Naive B cell (primary cell): ENCODE data around the gene ABLIM2. TPM values are rescaled to one million over a fixed set of nuclear protein-coding genes. Genes with fewer than 3 reads are reported as not detected.
A peak's percentile ranks its signal among the peaks of the same experiment; 100 is the strongest.

ENCODE experiments used
- ATAC-seq, 2 donors: fragments of 150-1000 bp; cut with Tn5 transposase; 2 replicates each; pipeline ENCODE4 v1.10.0; 2021; ENCODE audit warnings: low read depth in 2 of 2, mild to moderate bottlenecking in 2 of 2, moderate library complexity in 2 of 2
- DNase-seq: peaks from one replicate; pipeline ENCODE4 v3.0.0; 2022
- H3K27ac Mint-ChIP-seq, 6 donors: one replicate each; pipeline ENCODE4 v1.8.0; 2020 to 2022; ENCODE audit warnings: mild to moderate bottlenecking in 6 of 6, mixed read lengths in 6 of 6, moderate library complexity in 5 of 6, inconsistent platforms in 2 of 6
- H3K27me3 Mint-ChIP-seq, 3 donors: one replicate each; pipeline ENCODE4 v1.8.0; 2021 to 2022; ENCODE audit warnings: mixed read lengths in 3 of 3, mild to moderate bottlenecking in 1 of 3
- H3K36me3 Mint-ChIP-seq, 2 donors: one replicate each; pipeline ENCODE4 v1.8.0; 2020 to 2022; ENCODE audit warnings: mixed read lengths in 2 of 2, inconsistent platforms in 1 of 2, mild to moderate bottlenecking in 1 of 2
- H3K4me1 Mint-ChIP-seq, 3 donors: one replicate each; pipeline ENCODE4 v1.8.0; 2020 to 2022; ENCODE audit warnings: mixed read lengths in 3 of 3, inconsistent platforms in 1 of 3, mild to moderate bottlenecking in 1 of 3, moderate library complexity in 1 of 3
- H3K4me3 Mint-ChIP-seq, 8 donors: one replicate each; pipeline ENCODE4 v1.8.0; 2020 to 2022; ENCODE audit warnings: mild to moderate bottlenecking in 8 of 8, mixed read lengths in 8 of 8, moderate library complexity in 8 of 8, inconsistent platforms in 2 of 8
- H3K9me3 Mint-ChIP-seq, 7 donors: one replicate each; pipeline ENCODE4 v1.8.0; 2020 to 2022; ENCODE audit warnings: mixed read lengths in 7 of 7, mild to moderate bottlenecking in 5 of 7, inconsistent platforms in 2 of 7, moderate library complexity in 1 of 7
- polyA plus RNA-seq, 6 donors: library from polyadenylated mRNA; unstranded; fragments of 300-500 nt; fragmentation: Illumina TruSeq; gene quantifications; one replicate each; pipeline ENCODE4 v1.2.3, GENCODE V29; 2021; ENCODE audit warnings: low read depth in 6 of 6

ABLIM2 gene
- polyA plus RNA-seq, 6 donors from 2014 or later, result 0.52 to 3.4 (median 1.1) TPM

- no peak for ATAC-seq
- Mint-ChIP-seq H3K36me3 (no peaks in the 10 kb centered on the region), H3K9me3 (peaks cover 0 to 2% (median 0%) of the 10 kb centered on the region in 7 donors), H3K4me3 (no peak overlapping the region), H3K4me1 (no peaks in the 10 kb centered on the region), H3K27ac (no peak overlapping the region), H3K27me3 (peaks cover 0 to 8% (median 4%) of the 10 kb centered on the region in 3 donors)
- no peak for DNase-seq
Observed at GRCh38 chr4:8101213-8102075, 57.2 kb downstream of the ABLIM2 start.

DNA sequence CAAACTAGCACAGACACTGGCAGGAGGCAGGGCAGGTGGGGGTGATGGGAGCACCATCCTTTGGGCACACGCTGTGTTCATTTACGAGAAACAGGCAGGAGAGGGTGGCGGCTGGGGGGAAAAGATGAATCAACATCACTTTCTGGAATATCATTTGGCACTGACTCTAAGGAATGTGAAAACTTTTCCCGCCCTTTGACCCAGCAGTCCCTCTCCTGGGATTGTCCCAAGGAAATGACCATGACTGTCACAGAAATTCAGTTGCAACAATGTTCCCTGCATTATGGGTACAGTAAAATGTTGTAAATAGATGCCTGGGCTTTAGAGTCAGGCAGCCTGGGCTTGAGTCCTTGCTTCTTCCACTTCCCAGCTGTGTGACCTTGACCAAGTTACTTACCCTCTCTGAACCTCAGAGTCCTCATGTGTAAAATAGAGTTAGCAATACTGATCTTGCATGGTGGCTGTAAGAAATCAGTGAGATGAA lies 58.6 kb downstream of the ABLIM2 start:
- Mint-ChIP-seq H3K27me3 (peaks cover 0 to 4% (median 3%) of the 10 kb centered on the region in 3 donors), H3K4me1 (no peaks in the 10 kb centered on the region), H3K27ac (no peak overlapping the region), H3K9me3 (peaks cover under 1 to 9% (median 6%) of the 10 kb centered on the region in 7 donors), H3K4me3 (no peak overlapping the region), H3K36me3 (peaks cover 0 to 11% of the 10 kb centered on the region in 2 donors)
- no peak for ATAC-seq
- no peak for DNase-seq

DNA sequence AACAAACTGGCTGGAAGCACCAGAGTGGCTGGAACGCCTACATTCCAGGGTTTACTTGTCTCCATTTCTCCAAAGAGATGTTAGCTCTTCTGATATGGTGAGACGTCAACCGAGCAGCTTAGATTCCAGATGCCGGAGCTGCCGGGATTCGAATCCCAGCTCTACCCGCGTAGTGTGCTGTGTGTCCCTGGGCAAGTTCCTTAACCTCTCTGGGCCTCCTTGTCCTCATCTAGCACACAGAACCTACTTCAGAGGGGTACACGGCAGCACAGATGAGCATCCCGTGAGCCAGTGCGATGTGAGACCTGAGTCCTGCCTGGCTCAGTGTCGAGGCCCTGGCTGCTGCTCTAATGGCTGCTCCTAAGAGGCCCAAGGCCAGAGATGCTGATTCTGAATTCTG lies 60.1 kb downstream of the ABLIM2 start:
- ATAC-seq, result no peak
- no peak overlapping the region for H3K27ac Mint-ChIP-seq
- H3K36me3 Mint-ChIP-seq, result peaks cover 9 to 26% of the 10 kb centered on the region in 2 donors
- H3K27me3 Mint-ChIP-seq, result peaks cover 0 to 4% (median 0%) of the 10 kb centered on the region in 3 donors
- peaks cover 0 to 3% (median 0%) of the 10 kb centered on the region in 3 donors for H3K4me1 Mint-ChIP-seq
- peaks cover 12 to 24% (median 19%) of the 10 kb centered on the region in 7 donors for H3K9me3 Mint-ChIP-seq
- H3K4me3 Mint-ChIP-seq, result no peak overlapping the region
- no peak for DNase-seq

- H3K4me3 Mint-ChIP-seq, result no peak overlapping the region
Observed at GRCh38 chr4:8097721-8098345, 60.8 kb downstream of the ABLIM2 start.

DNA sequence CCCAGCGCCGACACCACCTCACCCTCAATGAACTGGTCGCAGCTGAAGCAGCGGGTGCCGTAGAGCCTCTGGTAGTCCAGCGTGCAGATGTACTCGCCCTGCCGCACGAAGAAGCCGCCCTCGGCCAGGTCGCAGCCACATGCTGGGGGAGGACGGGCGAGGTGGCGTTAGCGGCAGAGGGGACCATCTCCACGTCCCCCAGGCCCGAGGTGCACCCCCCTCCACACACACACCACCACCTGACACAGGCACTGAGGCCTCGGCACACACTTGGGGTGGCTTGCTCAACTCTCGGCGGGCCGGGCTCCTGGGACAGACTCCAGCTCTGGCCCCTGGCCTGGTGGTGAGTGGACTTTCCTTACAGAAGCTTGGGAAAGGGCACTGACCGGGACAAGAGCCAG lies 61.5 kb downstream of the ABLIM2 start:
- peaks cover 13 to 26% of the 10 kb centered on the region in 2 donors for H3K36me3 Mint-ChIP-seq
- DNase-seq, result no peak
- no peak overlapping the region for H3K27ac Mint-ChIP-seq
- H3K4me1 Mint-ChIP-seq, result peaks cover 0 to 3% (median 0%) of the 10 kb centered on the region in 3 donors
- H3K9me3 Mint-ChIP-seq, result peaks cover 12 to 30% (median 27%) of the 10 kb centered on the region in 7 donors
- H3K4me3 Mint-ChIP-seq, result no peak overlapping the region
- H3K27me3 Mint-ChIP-seq, result peaks cover 0 to 4% (median 0%) of the 10 kb centered on the region in 3 donors
- ATAC-seq, result no peak

More at GRCh38 chr4:8097721-8098345, 60.8 kb downstream of the ABLIM2 start:
- no peak overlapping the region for H3K27ac Mint-ChIP-seq
- peaks cover 0 to 4% (median 0%) of the 10 kb centered on the region in 3 donors for H3K27me3 Mint-ChIP-seq
- H3K36me3 Mint-ChIP-seq, result peaks cover 13 to 26% of the 10 kb centered on the region in 2 donors
- DNase-seq, result no peak
- H3K4me1 Mint-ChIP-seq, result peaks cover 0 to 3% (median 0%) of the 10 kb centered on the region in 3 donors
- ATAC-seq, result no peak
- H3K9me3 Mint-ChIP-seq, result peaks cover 12 to 29% (median 25%) of the 10 kb centered on the region in 7 donors

- no peak for DNase-seq
- H3K4me1 Mint-ChIP-seq, result peaks cover 0 to 3% (median 0%) of the 10 kb centered on the region in 3 donors
- peaks cover 12 to 31% (median 27%) of the 10 kb centered on the region in 7 donors for H3K9me3 Mint-ChIP-seq
- ATAC-seq, result no peak
- peaks cover 13 to 26% of the 10 kb centered on the region in 2 donors for H3K36me3 Mint-ChIP-seq
- peaks cover 0 to 4% (median 0%) of the 10 kb centered on the region in 3 donors for H3K27me3 Mint-ChIP-seq
- H3K4me3 Mint-ChIP-seq, result no peak overlapping the region
- H3K27ac Mint-ChIP-seq, result no peak overlapping the region
Observed at GRCh38 chr4:8096690-8097061, 61.9 kb downstream of the ABLIM2 start.

- ATAC-seq, result no peak
- Mint-ChIP-seq H3K27ac (peak overlapping the region in 2 of 6 donors; percentile 66 to 76), H3K27me3 (no peaks in the 10 kb centered on the region), H3K36me3 (peaks cover 13 to 26% of the 10 kb centered on the region in 2 donors), H3K4me3 (no peak overlapping the region), H3K4me1 (peaks cover 0 to 3% (median 0%) of the 10 kb centered on the region in 3 donors), H3K9me3 (peaks cover 12 to 31% (median 27%) of the 10 kb centered on the region in 7 donors)
- DNase-seq, result no peak
Observed at GRCh38 chr4:8095956-8096689, 62.5 kb downstream of the ABLIM2 start.

- H3K27me3 Mint-ChIP-seq, result peaks cover 0 to 4% (median 0%) of the 10 kb centered on the region in 3 donors
- ATAC-seq (no peak), DNase-seq (no peak)
- no peak overlapping the region for H3K27ac Mint-ChIP-seq
- H3K36me3 Mint-ChIP-seq, result peaks cover 13 to 26% of the 10 kb centered on the region in 2 donors
- H3K9me3 Mint-ChIP-seq, result peaks cover 12 to 31% (median 27%) of the 10 kb centered on the region in 7 donors
- no peak overlapping the region for H3K4me3 Mint-ChIP-seq
- peaks cover 0 to 3% (median 2%) of the 10 kb centered on the region in 3 donors for H3K4me1 Mint-ChIP-seq
Observed at GRCh38 chr4:8093587-8094274, 64.9 kb downstream of the ABLIM2 start.

GRCh38 chr4:8092282-8092681 lies 66.3 kb downstream of the ABLIM2 start:
- H3K9me3 Mint-ChIP-seq, result peaks cover 12 to 31% (median 27%) of the 10 kb centered on the region in 7 donors
- ATAC-seq (no peak), DNase-seq (no peak)
- peaks cover 0 to 3% (median 2%) of the 10 kb centered on the region in 3 donors for H3K4me1 Mint-ChIP-seq
- no peak overlapping the region for H3K4me3 Mint-ChIP-seq
- H3K27ac Mint-ChIP-seq, result no peak overlapping the region
- H3K27me3 Mint-ChIP-seq, result peaks cover 0 to 9% (median 0%) of the 10 kb centered on the region in 3 donors
- H3K36me3 Mint-ChIP-seq, result peaks cover 13 to 26% of the 10 kb centered on the region in 2 donors

DNA sequence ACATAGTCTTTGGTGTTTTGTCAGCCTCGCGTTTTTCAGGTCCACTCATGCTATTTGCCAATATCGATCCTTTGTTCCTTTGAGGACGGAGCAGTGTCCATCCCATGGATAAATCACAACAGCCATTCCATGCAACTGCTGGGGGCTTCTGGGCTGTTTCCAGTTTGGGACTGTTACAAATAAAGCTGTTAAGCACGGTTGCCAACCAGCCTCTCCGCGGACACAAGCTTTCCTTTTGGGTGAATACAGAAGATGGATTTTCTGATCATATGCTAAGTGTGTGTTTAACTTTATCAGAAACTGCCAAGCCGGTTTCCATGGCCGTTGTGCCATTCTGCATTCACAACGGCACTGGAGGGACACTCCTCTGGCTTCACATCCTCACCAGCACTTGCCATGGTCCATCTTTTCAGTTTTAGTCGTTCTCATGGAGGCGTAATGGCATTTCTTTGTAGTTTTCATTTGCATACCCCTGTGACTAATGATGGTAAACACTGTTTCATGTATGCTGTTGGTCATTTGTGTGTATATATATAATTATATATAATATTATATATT lies 67.8 kb downstream of the ABLIM2 start:
- peaks cover 0 to 9% (median 0%) of the 10 kb centered on the region in 3 donors for H3K27me3 Mint-ChIP-seq
- H3K36me3 Mint-ChIP-seq, result peaks cover 13 to 21% of the 10 kb centered on the region in 2 donors
- DNase-seq, result no peak
- H3K27ac Mint-ChIP-seq, result no peak overlapping the region
- H3K9me3 Mint-ChIP-seq, result peaks cover 12 to 27% (median 25%) of the 10 kb centered on the region in 7 donors
- no peak for ATAC-seq
- peaks cover 0 to 3% (median 2%) of the 10 kb centered on the region in 3 donors for H3K4me1 Mint-ChIP-seq
- H3K4me3 Mint-ChIP-seq, result no peak overlapping the region

DNA sequence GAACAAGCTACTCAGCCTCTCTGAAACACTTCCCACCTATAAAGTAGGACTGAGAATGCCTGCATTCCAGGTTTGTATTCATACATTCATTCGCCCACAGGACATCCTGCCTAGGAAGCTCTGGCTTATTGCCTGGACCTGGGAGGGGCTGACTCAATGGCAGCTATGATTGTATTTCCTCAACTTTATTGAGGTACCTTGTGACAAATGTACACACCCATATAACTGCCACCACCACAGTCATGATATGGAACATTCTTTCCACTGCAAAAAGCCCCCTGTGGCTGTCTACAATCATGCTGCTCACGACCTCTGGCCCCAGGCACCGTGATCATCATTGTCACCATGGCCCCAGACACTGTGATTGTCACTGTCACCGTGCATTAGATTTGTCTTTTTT lies 68.3 kb downstream of the ABLIM2 start:
- Mint-ChIP-seq H3K36me3 (peaks cover 13 to 17% of the 10 kb centered on the region in 2 donors), H3K9me3 (peaks cover 12 to 25% (median 21%) of the 10 kb centered on the region in 7 donors), H3K27me3 (peaks cover 0 to 9% (median 0%) of the 10 kb centered on the region in 3 donors), H3K27ac (peak overlapping the region in 1 of 6 donors; percentile 81), H3K4me1 (peaks cover 0 to 3% (median 2%) of the 10 kb centered on the region in 3 donors), H3K4me3 (no peak overlapping the region)
- ATAC-seq (peak in 1 of 2 donors; percentile 30), DNase-seq (no peak)

GRCh38 chr4:8089862-8090261 lies 68.8 kb downstream of the ABLIM2 start:
- peaks cover 9 to 24% (median 18%) of the 10 kb centered on the region in 7 donors for H3K9me3 Mint-ChIP-seq
- ATAC-seq (no peak), DNase-seq (no peak)
- peaks cover 13% of the 10 kb centered on the region in 2 donors for H3K36me3 Mint-ChIP-seq
- no peak overlapping the region for H3K4me3 Mint-ChIP-seq
- H3K4me1 Mint-ChIP-seq, result peaks cover 0 to 3% (median 2%) of the 10 kb centered on the region in 3 donors
- peak overlapping the region in 1 of 6 donors; percentile 81 for H3K27ac Mint-ChIP-seq
- peaks cover 0 to 9% (median 0%) of the 10 kb centered on the region in 3 donors for H3K27me3 Mint-ChIP-seq
